SK-N-SH (cell line): ENCODE measurements around the gene OTOP3.

Source experiments
- CTCF ChIP-seq: fragments of 200-600 bp; sonication (generic); IDR thresholded peaks from 2 replicates; pipeline ENCODE4 v1.6.1; 2017; ENCODE audit warnings: antibody characterized with exemption, mild to moderate bottlenecking, moderate library complexity
- EZH2phosphoT487 ChIP-seq: fragments of 200-600 bp; sonication (generic); IDR thresholded peaks from 2 replicates; pipeline ENCODE4 v1.6.1; 2017; ENCODE audit warnings: low read depth, mixed run types, mild to moderate bottlenecking, antibody characterized with exemption, moderate library complexity, borderline replicate concordance
- POLR2AphosphoS5 ChIP-seq: IDR thresholded peaks from 2 replicates; pipeline ENCODE4 v1.6.1; 2012; ENCODE audit warnings: low read depth, low read length
- TCF12 ChIP-seq: IDR thresholded peaks from 2 replicates; pipeline ENCODE4 v1.4.0; 2012

GRCh38 chr17:74892974-74893911 lies 42.5 kb upstream of the OTOP3 start, which contains the start of gene FADS6:
- TF ChIP-seq POLR2AphosphoS5 (no peak), CTCF (no peak), TCF12 (no peak), EZH2phosphoT487 (no peak)
